Caco-2 (cell line): Measurements from ENCODE around the gene ZNF319. TPM values are rescaled to one million over a fixed set of nuclear protein-coding genes. Genes with fewer than 3 reads are reported as not detected.

Experiments
- BruUV-seq: library from RNA; stranded (reverse); fragments of 400-500 nt; replicated peaks from 2 replicates; lab custom pipeline; 2021; lab: Mats Ljungman, UMichigan
- CTCF ChIA-PET: fragments of 300-600 bp; sonication (Branson Sonifier 250); formaldehyde crosslinking; loops from one replicate; lab custom pipeline; 2022; ENCODE audit warnings: antibody characterized with exemption; lab: Charles Lee
- POLR2A ChIA-PET: fragments of 300-600 bp; sonication (Branson Sonifier 250); formaldehyde crosslinking; loops from one replicate; lab custom pipeline; 2022; ENCODE audit warnings: antibody characterized with exemption; lab: Charles Lee
- DNase-seq, 2 experiments: peaks; one replicate each; pipeline versions ENCODE4 v3.0.0 to v3.0.0-alpha.2; 2020 to 2022
- H3K27me3 ChIP-seq: replicated peaks from 2 replicates; pipeline ENCODE4 v1.6.0; 2011; ENCODE audit warnings: low read length; ENCODE audit not compliant: control insufficient read depth, insufficient read depth
- H3K36me3 ChIP-seq: 2 replicates; pipeline ENCODE4 v1.5.1; 2011; ENCODE audit warnings: low read length; ENCODE audit not compliant: control insufficient read depth, insufficient read depth
- H3K4me1 ChIP-seq: fragments of 250-450 bp; sonication (Bioruptor Pico); 2 replicates; pipeline ENCODE4 v1.5.1; 2020; ENCODE audit warnings: mild to moderate bottlenecking
- H3K4me3 ChIP-seq: 2 replicates; pipeline ENCODE4 v1.5.1; 2011; ENCODE audit warnings: low read depth, mild to moderate bottlenecking, control low read depth, low read length
- H3K9me3 ChIP-seq: fragments of 250-450 bp; sonication (Bioruptor Pico); 2 replicates; pipeline ENCODE4 v1.5.1; 2020; ENCODE audit warnings: mild to moderate bottlenecking, moderate library complexity
- H3K27ac Mint-ChIP-seq: one replicate; pipeline ENCODE4 v1.8.0; 2022; ENCODE audit warnings: mixed read lengths; ENCODE audit not compliant: unreplicated experiment
- H3K27me3 Mint-ChIP-seq: one replicate; pipeline ENCODE4 v1.8.0; 2022; ENCODE audit warnings: mixed read lengths; ENCODE audit not compliant: insufficient read depth, unreplicated experiment
- H3K36me3 Mint-ChIP-seq: one replicate; pipeline ENCODE4 v1.8.0; 2022; ENCODE audit warnings: mild to moderate bottlenecking, mixed read lengths; ENCODE audit not compliant: insufficient read depth, unreplicated experiment
- H3K4me1 Mint-ChIP-seq: one replicate; pipeline ENCODE4 v1.8.0; 2022; ENCODE audit warnings: low read depth, mixed read lengths; ENCODE audit not compliant: unreplicated experiment
- H3K4me3 Mint-ChIP-seq: one replicate; pipeline ENCODE4 v1.8.0; 2022; ENCODE audit warnings: mild to moderate bottlenecking, moderate library complexity, mixed read lengths; ENCODE audit not compliant: unreplicated experiment
- H3K9me3 Mint-ChIP-seq: one replicate; pipeline ENCODE4 v1.8.0; 2022; ENCODE audit warnings: mixed read lengths; ENCODE audit not compliant: unreplicated experiment
- CTCF ChIP-seq, 2 experiments: fragments of 200-600 bp in 1 of 2; IDR thresholded peaks; 1 replicate in 1 of 2; 2 replicates in 1 of 2; pipeline versions ENCODE4 v1.5.1 to v1.8.0; 2011 to 2022; ENCODE audit warnings: antibody characterized with exemption in 1 of 2, control low read depth in 1 of 2, inconsistent platforms in 1 of 2, low read depth in 1 of 2, low read length in 1 of 2, mild to moderate bottlenecking in 1 of 2, moderate library complexity in 1 of 2; ENCODE audit not compliant: insufficient read depth in 1 of 2, severe bottlenecking in 1 of 2, unreplicated experiment in 1 of 2
- intact Hi-C: fragments of 100-400 bp; cut with micrococcal nuclease; formaldehyde crosslinking; loops from one replicate; pipeline ENCODE4 v1.10.0; 2022; ENCODE audit not compliant: unreplicated experiment
- total RNA-seq: library from RNA; stranded (reverse); gene quantifications from 2 replicates; pipeline ENCODE4 v1.2.3, GENCODE V29; 2022

Gene ZNF319
- total RNA-seq, 1 experiment from 2014 or later = 16.3 TPM

GRCh38 chr16:58031016-58031800, 30.7 kb upstream of the ZNF319 start:
- Mint-ChIP-seq H3K27ac (no peak overlapping the region), H3K9me3 (no peaks in the 10 kb centered on the region), H3K4me1 (peaks cover 8% of the 10 kb centered on the region), H3K36me3 (no peaks in the 10 kb centered on the region), H3K4me3 (no peak overlapping the region), H3K27me3 (no peaks in the 10 kb centered on the region)
- no peak for DNase-seq
- no TSS peak for BruUV-seq
- H3K4me1 ChIP-seq = peaks cover 12% of the 10 kb centered on the region
- intact Hi-C loops = no loop called here
- peaks cover 1% of the 10 kb centered on the region; the same call in 1 of the 2 replicates for H3K36me3 ChIP-seq
- CTCF ChIA-PET = interaction anchor here (0.6 kb wide), 1 partner anchor 91 kb away, joined by 3 read pairs; no protein-coding TSS in a partner anchor
- no peak for TF ChIP-seq CTCF (IDR thresholded peaks at IDR 0.05; ENCODE audit: insufficient read depth in 1 of 2, low read depth in 1 of 2, low read length in 1 of 2, severe bottlenecking in 1 of 2, unreplicated experiment in 1 of 2)
- POLR2A ChIA-PET = no interaction called here
- no peaks in the 10 kb centered on the region for H3K9me3 ChIP-seq
- no peaks in the 10 kb centered on the region for H3K27me3 ChIP-seq
- H3K4me3 ChIP-seq = no peak overlapping the region

GRCh38 chr16:58030136-58030840, 29.8 kb upstream of the ZNF319 start:
- H3K9me3 Mint-ChIP-seq = no peaks in the 10 kb centered on the region
- H3K4me1 Mint-ChIP-seq = peaks cover 8% of the 10 kb centered on the region

More at GRCh38 chr16:58030136-58030840, 29.8 kb upstream of the ZNF319 start:
- peaks cover 3% of the 10 kb centered on the region for H3K36me3 Mint-ChIP-seq
- H3K27me3 ChIP-seq = no peaks in the 10 kb centered on the region
- H3K4me3 Mint-ChIP-seq = no peak overlapping the region
- no peak for TF ChIP-seq CTCF (IDR thresholded peaks at IDR 0.05; ENCODE audit: insufficient read depth in 1 of 2, low read depth in 1 of 2, low read length in 1 of 2, severe bottlenecking in 1 of 2, unreplicated experiment in 1 of 2)
- H3K27ac Mint-ChIP-seq = no peak overlapping the region
- H3K27me3 Mint-ChIP-seq = no peaks in the 10 kb centered on the region
- peaks cover 12% of the 10 kb centered on the region for H3K4me1 ChIP-seq
- ChIA-PET POLR2A (no interaction called here), CTCF (interaction anchor here (0.6 kb wide), 1 partner anchor 92 kb away, joined by 3 read pairs; no protein-coding TSS in a partner anchor)
- H3K36me3 ChIP-seq = peaks cover 1% of the 10 kb centered on the region; the same call in 1 of the 2 replicates
- intact Hi-C loops = no loop called here
- no peak overlapping the region for H3K4me3 ChIP-seq
- no peaks in the 10 kb centered on the region for H3K9me3 ChIP-seq
- BruUV-seq = no TSS peak
- no peak for DNase-seq
